H9 (cell line): ENCODE measurements around the gene KIRREL3. TPM values are rescaled to one million over a fixed set of nuclear protein-coding genes. Genes with fewer than 3 reads are reported as not detected.

ENCODE experiments used
- DNase-seq: peaks from one replicate; pipeline ENCODE4 v3.0.0-alpha.2; 2017
- H2AFZ ChIP-seq: one replicate; pipeline ENCODE4 v1.6.1; 2013; ENCODE audit warnings: mild to moderate bottlenecking, low read length, control low read depth, moderate library complexity
- H2AK5ac ChIP-seq: 2 replicates; pipeline ENCODE4 v1.6.1; 2013; ENCODE audit warnings: low read length, control low read depth, mixed read lengths; ENCODE audit not compliant: insufficient read length
- H2BK120ac ChIP-seq: one replicate; pipeline ENCODE4 v1.6.1; 2013; ENCODE audit warnings: low read depth, mild to moderate bottlenecking, low read length, control low read depth, inconsistent platforms; ENCODE audit not compliant: poor library complexity, severe bottlenecking
- H2BK12ac ChIP-seq: 2 replicates; pipeline ENCODE4 v1.6.1; 2013; ENCODE audit warnings: low read length, control low read depth, mixed read lengths, low read depth; ENCODE audit not compliant: insufficient read length
- H2BK15ac ChIP-seq: 2 replicates; pipeline ENCODE4 v1.6.1; 2013; ENCODE audit warnings: low read depth, low read length, control low read depth
- H2BK20ac ChIP-seq: one replicate; pipeline ENCODE4 v1.6.1; 2013; ENCODE audit warnings: low read depth, mild to moderate bottlenecking, low read length, control low read depth, inconsistent platforms; ENCODE audit not compliant: poor library complexity, severe bottlenecking
- H2BK5ac ChIP-seq: 2 replicates; pipeline ENCODE4 v1.6.1; 2013; ENCODE audit warnings: low read length, control low read depth, mixed read lengths; ENCODE audit not compliant: insufficient read length
- H3K14ac ChIP-seq: 2 replicates; pipeline ENCODE4 v1.6.1; 2013; ENCODE audit warnings: low read length, control low read depth; ENCODE audit not compliant: insufficient read depth
- H3K18ac ChIP-seq: 2 replicates; pipeline ENCODE4 v1.6.1; 2013; ENCODE audit warnings: low read depth, mild to moderate bottlenecking, mixed read lengths, low read length, control low read depth; ENCODE audit not compliant: insufficient read length
- H3K23ac ChIP-seq: 2 replicates; pipeline ENCODE4 v1.6.1; 2013; ENCODE audit warnings: low read length, control low read depth, mixed read lengths, low read depth; ENCODE audit not compliant: insufficient read length
- H3K23me2 ChIP-seq: 2 replicates; pipeline ENCODE4 v1.6.1; 2013; ENCODE audit warnings: low read depth, mild to moderate bottlenecking, mixed read lengths, low read length, control low read depth; ENCODE audit not compliant: insufficient read length, poor library complexity, severe bottlenecking
- H3K27ac ChIP-seq: 2 replicates; pipeline ENCODE4 v1.5.1; 2013; ENCODE audit warnings: low read length, control low read depth, mixed read lengths, low read depth; ENCODE audit not compliant: insufficient read length
- H3K27me3 ChIP-seq: 2 replicates; pipeline ENCODE4 v1.6.1; 2013; ENCODE audit warnings: low read length, control low read depth, inconsistent platforms; ENCODE audit not compliant: insufficient read depth
- H3K4ac ChIP-seq: 2 replicates; pipeline ENCODE4 v1.6.1; 2013; ENCODE audit warnings: low read depth, mild to moderate bottlenecking, control low read depth, inconsistent platforms, low read length, moderate library complexity
- H3K4me1 ChIP-seq: 2 replicates; pipeline ENCODE4 v1.6.1; 2013; ENCODE audit warnings: low read length, control low read depth, inconsistent platforms; ENCODE audit not compliant: insufficient read depth
- H3K4me2 ChIP-seq: 2 replicates; pipeline ENCODE4 v1.6.1; 2013; ENCODE audit warnings: low read length, control low read depth, mixed read lengths; ENCODE audit not compliant: insufficient read length, insufficient read depth
- H3K56ac ChIP-seq: 2 replicates; pipeline ENCODE4 v1.6.1; 2013; ENCODE audit warnings: low read depth, mild to moderate bottlenecking, mixed read lengths, low read length, control low read depth; ENCODE audit not compliant: insufficient read length
- H3K79me1 ChIP-seq: 2 replicates; pipeline ENCODE4 v1.6.1; 2013; ENCODE audit warnings: low read depth, mild to moderate bottlenecking, moderate library complexity, low read length, control low read depth, inconsistent platforms; ENCODE audit not compliant: insufficient read depth, poor library complexity, severe bottlenecking
- H3K79me2 ChIP-seq: 2 replicates; pipeline ENCODE4 v1.6.1; 2013; ENCODE audit warnings: low read length, control low read depth, inconsistent platforms; ENCODE audit not compliant: insufficient read depth
- H3K9ac ChIP-seq: 2 replicates; pipeline ENCODE4 v1.6.1; 2013; ENCODE audit warnings: low read length, control low read depth, mixed read lengths; ENCODE audit not compliant: insufficient read length; ENCODE audit errors: extremely low read depth
- H3K9me3 ChIP-seq: one replicate; pipeline ENCODE4 v1.6.1; 2013; ENCODE audit warnings: low read depth, low read length, inconsistent platforms; ENCODE audit not compliant: control insufficient read depth
- H3T11ph ChIP-seq: one replicate; pipeline ENCODE4 v1.6.1; 2013; ENCODE audit warnings: mild to moderate bottlenecking, low read length, control low read depth, inconsistent platforms
- H4K20me1 ChIP-seq: one replicate; pipeline ENCODE4 v1.6.1; 2013; ENCODE audit not compliant: control insufficient read depth, insufficient read length, insufficient read depth
- H4K5ac ChIP-seq: 2 replicates; pipeline ENCODE4 v1.6.1; 2013; ENCODE audit warnings: low read depth, mild to moderate bottlenecking, mixed read lengths, low read length, control low read depth; ENCODE audit not compliant: insufficient read length
- H4K8ac ChIP-seq: replicated peaks from 2 replicates; pipeline ENCODE4 v1.6.1; 2013; ENCODE audit warnings: low read length, control low read depth, mixed read lengths, low read depth; ENCODE audit not compliant: insufficient read length
- H4K91ac ChIP-seq: 2 replicates; pipeline ENCODE4 v1.6.1; 2013; ENCODE audit warnings: low read depth, mild to moderate bottlenecking, moderate library complexity, mixed read lengths, low read length, control low read depth; ENCODE audit not compliant: insufficient read length
- H3K27ac Mint-ChIP-seq, 3 experiments: 2 replicates in 2 of 3; 3 replicates in 1 of 3; pipeline ENCODE4 v1.8.0; 2020 to 2021; ENCODE audit warnings: mixed read lengths in 3 of 3, mild to moderate bottlenecking in 1 of 3, moderate library complexity in 1 of 3
- H3K27me3 Mint-ChIP-seq: 2 replicates; pipeline ENCODE4 v1.8.0; 2021; ENCODE audit warnings: low read depth, mild to moderate bottlenecking, moderate library complexity, mixed read lengths
- H3K36me3 Mint-ChIP-seq, 3 experiments: 2 replicates in 2 of 3; 3 replicates in 1 of 3; pipeline ENCODE4 v1.8.0; 2020 to 2021; ENCODE audit warnings: low read depth in 3 of 3, mixed read lengths in 3 of 3; ENCODE audit not compliant: insufficient read depth in 1 of 3
- H3K4me1 Mint-ChIP-seq, 2 experiments: 2 replicates each; pipeline ENCODE4 v1.8.0; 2020; ENCODE audit warnings: mixed read lengths in 2 of 2
- H3K4me3 Mint-ChIP-seq, 2 experiments: 2 replicates in 1 of 2; 3 replicates in 1 of 2; pipeline ENCODE4 v1.8.0; 2020 to 2021; ENCODE audit warnings: mild to moderate bottlenecking in 2 of 2, mixed read lengths in 2 of 2, moderate library complexity in 1 of 2
- H3K9me3 Mint-ChIP-seq, 2 experiments: 2 replicates in 1 of 2; 3 replicates in 1 of 2; pipeline ENCODE4 v1.8.0; 2020; ENCODE audit warnings: mild to moderate bottlenecking in 2 of 2, mixed read lengths in 2 of 2, moderate library complexity in 1 of 2
- CTCF ChIP-seq: fragments of 200-600 bp; sonication (generic); conservative IDR thresholded peaks from 3 replicates; pipeline ENCODE4 v1.8.0; 2021; ENCODE audit warnings: antibody characterized with exemption, mild to moderate bottlenecking
- WGBS: extraction: QIAGEN DNeasy Blood & Tissue Kit; methylation state at CpG from one replicate; pipeline ENCODE4 v1.1.7; 2013; ENCODE audit warnings: missing lambda C conversion rate, low lambda C conversion rate, mixed read lengths; ENCODE audit not compliant: insufficient read length; ENCODE audit errors: extremely low coverage; 5-methylcytosine and 5-hydroxymethylcytosine counted together
- total RNA-seq: library from RNA; stranded (reverse); gene quantifications from 2 replicates; pipeline ENCODE4 v1.2.1, GENCODE V29; 2021

Gene KIRREL3
- total RNA-seq, 1 experiment from 2014 or later, result 0.17 TPM

- no CpG with 5 or more reads among the region's 2 CpGs for WGBS
- H3K27me3 Mint-ChIP-seq, result peaks cover 4% of the 10 kb centered on the region
- Histone ChIP-seq H2BK15ac (no peak overlapping the region), H4K5ac (no peak overlapping the region), H2AFZ (no peak overlapping the region), H3K4me1 (no peaks in the 10 kb centered on the region), H4K8ac (no peak overlapping the region), H2BK120ac (no peak overlapping the region), H3K79me2 (no peaks in the 10 kb centered on the region), H2AK5ac (no peak overlapping the region), H3K23ac (no peak overlapping the region), H3K56ac (no peak overlapping the region), H2BK5ac (no peak overlapping the region), H3K9ac (no peak overlapping the region), H3T11ph (no peak overlapping the region), H3K27ac (no peak overlapping the region), H3K27me3 (no peaks in the 10 kb centered on the region), H4K20me1 (no peaks in the 10 kb centered on the region), H3K4ac (no peak overlapping the region), H3K14ac (no peak overlapping the region), H3K23me2 (no peaks in the 10 kb centered on the region), H2BK12ac (no peak overlapping the region), H3K9me3 (no peaks in the 10 kb centered on the region), H2BK20ac (no peak overlapping the region), H3K4me2 (no peak overlapping the region), H3K79me1 (no peaks in the 10 kb centered on the region), H3K18ac (no peak overlapping the region), H4K91ac (no peak overlapping the region)
- no peak for TF ChIP-seq CTCF
- peaks cover 0 to 10% (median 2%) of the 10 kb centered on the region in 3 experiments; a peak in 2 of 7 replicates for H3K36me3 Mint-ChIP-seq
- no peaks in the 10 kb centered on the region; a peak in 2 of 5 replicates for H3K9me3 Mint-ChIP-seq
- no peak overlapping the region for H3K4me3 Mint-ChIP-seq
- H3K27ac Mint-ChIP-seq, result no peak overlapping the region
- H3K4me1 Mint-ChIP-seq, result no peaks in the 10 kb centered on the region
- no peak for DNase-seq
Measured at GRCh38 chr11:126844789-126845188, 155.8 kb downstream of the KIRREL3 start.
